GM12878 (cell line): ENCODE data around the gene TBATA.

Experiments
- ESRRA ChIP-seq: IDR thresholded peaks from 2 replicates; pipeline ENCODE4 v1.6.1; 2012; ENCODE audit warnings: mild to moderate bottlenecking, low read length, improper control_type of control experiment
- ETV6 ChIP-seq, 2 experiments: fragments of 450-650 bp in 1 of 2; IDR thresholded peaks in 1 of 2; conservative IDR thresholded peaks in 1 of 2; 2 replicates each; pipeline ENCODE4 v1.6.1; 2014; ENCODE audit warnings: antibody characterized with exemption in 1 of 2, borderline replicate concordance in 1 of 2, low read depth in 1 of 2, mild to moderate bottlenecking in 1 of 2, moderate library complexity in 1 of 2
- EZH2 ChIP-seq: IDR thresholded peaks from 2 replicates; pipeline ENCODE4 v1.6.1; 2012; ENCODE audit warnings: low read depth, mild to moderate bottlenecking, control low read depth, inconsistent platforms, low read length, borderline replicate concordance; ENCODE audit not compliant: control insufficient read depth
- JUND ChIP-seq: IDR thresholded peaks from 2 replicates; pipeline ENCODE4 v1.6.1; 2012; ENCODE audit warnings: low read depth, mild to moderate bottlenecking, low read length, improper control_type of control experiment, moderate library complexity
- MEF2A ChIP-seq: IDR thresholded peaks from 2 replicates; pipeline ENCODE4 v1.6.1; 2011; ENCODE audit warnings: low read depth, mild to moderate bottlenecking, low read length, moderate library complexity; ENCODE audit not compliant: insufficient read depth
- POLR2A ChIP-seq: IDR thresholded peaks from 2 replicates; pipeline ENCODE4 v1.6.1; 2011; ENCODE audit warnings: low read depth, mild to moderate bottlenecking, low read length
- RFX5 ChIP-seq: IDR thresholded peaks from 2 replicates; pipeline ENCODE4 v1.6.1; 2011; ENCODE audit warnings: low read depth, low read length, improper control_type of control experiment
- SRF ChIP-seq, 2 experiments: IDR thresholded peaks; 2 replicates each; pipeline ENCODE4 v1.6.1; 2011; ENCODE audit warnings: low read depth in 2 of 2, low read length in 2 of 2, mild to moderate bottlenecking in 1 of 2, moderate library complexity in 1 of 2
- ZSCAN29 ChIP-seq: fragments of 450-650 bp; IDR thresholded peaks from 2 replicates; pipeline ENCODE4 v1.6.1; 2017; ENCODE audit warnings: mild to moderate bottlenecking, moderate library complexity
- TF ChIP-seq, protein P1 (sequence below): IDR thresholded peaks from 2 replicates; pipeline ENCODE4 v1.6.1; 2011; ENCODE audit warnings: low read depth, low read length, improper control_type of control experiment, borderline replicate concordance
- TF ChIP-seq, protein P2 (sequence below), 3 experiments: IDR thresholded peaks in 2 of 3; conservative IDR thresholded peaks in 1 of 3; 2 replicates each; pipeline ENCODE4 v1.5.1; 2011; ENCODE audit warnings: low read depth in 3 of 3, low read length in 3 of 3, mild to moderate bottlenecking in 3 of 3, control low read depth in 2 of 3, moderate library complexity in 2 of 3, inconsistent platforms in 1 of 3, mixed read lengths in 1 of 3; ENCODE audit not compliant: control insufficient read depth in 2 of 3, insufficient read depth in 1 of 3; ENCODE audit errors: extremely low read depth in 1 of 3

DNA sequence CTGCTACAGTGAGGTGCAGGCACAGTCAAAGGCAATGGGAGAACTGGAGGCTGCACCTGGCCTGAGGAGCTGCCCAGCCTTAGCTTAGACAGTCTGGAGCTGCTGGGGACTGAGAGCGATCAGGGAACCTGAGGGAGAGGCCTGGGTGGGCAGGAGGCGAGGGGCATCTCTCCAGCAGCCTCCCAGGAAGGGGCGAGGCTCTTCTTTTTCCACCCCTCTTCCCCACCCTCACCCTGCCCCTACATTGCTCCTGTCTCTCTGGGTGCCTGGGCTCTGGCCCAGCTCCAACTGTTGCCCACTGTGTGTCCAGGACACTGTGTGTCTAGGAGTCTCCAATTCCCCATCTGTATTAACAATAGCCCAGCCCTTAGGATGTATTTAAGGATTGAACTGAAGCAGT, 36.9 kb downstream of the TBATA start:
- TF ChIP-seq ETV6 (conservative IDR thresholded peaks at IDR 0.05 in 1 of 2, IDR thresholded peaks at IDR 0.05 in 1 of 2; ENCODE audit: borderline replicate concordance in 1 of 2, low read depth in 1 of 2) (no peak), ESRRA (no peak), ZSCAN29 (no peak), MEF2A (no peak), SRF (IDR thresholded peaks at IDR 0.05; ENCODE audit: low read depth in 2 of 2, low read length in 2 of 2) (no peak), EZH2 (no peak), JUND (no peak), POLR2A (no peak), RFX5 (no peak)
- TF ChIP-seq, protein P1, sequence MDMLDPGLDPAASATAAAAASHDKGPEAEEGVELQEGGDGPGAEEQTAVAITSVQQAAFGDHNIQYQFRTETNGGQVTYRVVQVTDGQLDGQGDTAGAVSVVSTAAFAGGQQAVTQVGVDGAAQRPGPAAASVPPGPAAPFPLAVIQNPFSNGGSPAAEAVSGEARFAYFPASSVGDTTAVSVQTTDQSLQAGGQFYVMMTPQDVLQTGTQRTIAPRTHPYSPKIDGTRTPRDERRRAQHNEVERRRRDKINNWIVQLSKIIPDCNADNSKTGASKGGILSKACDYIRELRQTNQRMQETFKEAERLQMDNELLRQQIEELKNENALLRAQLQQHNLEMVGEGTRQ: no peak
- TF ChIP-seq, protein P2, sequence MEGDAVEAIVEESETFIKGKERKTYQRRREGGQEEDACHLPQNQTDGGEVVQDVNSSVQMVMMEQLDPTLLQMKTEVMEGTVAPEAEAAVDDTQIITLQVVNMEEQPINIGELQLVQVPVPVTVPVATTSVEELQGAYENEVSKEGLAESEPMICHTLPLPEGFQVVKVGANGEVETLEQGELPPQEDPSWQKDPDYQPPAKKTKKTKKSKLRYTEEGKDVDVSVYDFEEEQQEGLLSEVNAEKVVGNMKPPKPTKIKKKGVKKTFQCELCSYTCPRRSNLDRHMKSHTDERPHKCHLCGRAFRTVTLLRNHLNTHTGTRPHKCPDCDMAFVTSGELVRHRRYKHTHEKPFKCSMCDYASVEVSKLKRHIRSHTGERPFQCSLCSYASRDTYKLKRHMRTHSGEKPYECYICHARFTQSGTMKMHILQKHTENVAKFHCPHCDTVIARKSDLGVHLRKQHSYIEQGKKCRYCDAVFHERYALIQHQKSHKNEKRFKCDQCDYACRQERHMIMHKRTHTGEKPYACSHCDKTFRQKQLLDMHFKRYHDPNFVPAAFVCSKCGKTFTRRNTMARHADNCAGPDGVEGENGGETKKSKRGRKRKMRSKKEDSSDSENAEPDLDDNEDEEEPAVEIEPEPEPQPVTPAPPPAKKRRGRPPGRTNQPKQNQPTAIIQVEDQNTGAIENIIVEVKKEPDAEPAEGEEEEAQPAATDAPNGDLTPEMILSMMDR (IDR thresholded peaks at IDR 0.05 in 2 of 3, conservative IDR thresholded peaks at IDR 0.05 in 1 of 3; ENCODE audit: control insufficient read depth in 2 of 3, extremely low read depth in 1 of 3, insufficient read depth in 1 of 3, low read depth in 3 of 3, low read length in 3 of 3): no peak
